ENCODE data around the gene FBH1. TPM values are rescaled to one million over a fixed set of nuclear protein-coding genes. Genes with fewer than 3 reads are reported as not detected.

FBH1 gene
- total RNA-seq, 1 donor from 2014 or later = 37.7 TPM

DNA sequence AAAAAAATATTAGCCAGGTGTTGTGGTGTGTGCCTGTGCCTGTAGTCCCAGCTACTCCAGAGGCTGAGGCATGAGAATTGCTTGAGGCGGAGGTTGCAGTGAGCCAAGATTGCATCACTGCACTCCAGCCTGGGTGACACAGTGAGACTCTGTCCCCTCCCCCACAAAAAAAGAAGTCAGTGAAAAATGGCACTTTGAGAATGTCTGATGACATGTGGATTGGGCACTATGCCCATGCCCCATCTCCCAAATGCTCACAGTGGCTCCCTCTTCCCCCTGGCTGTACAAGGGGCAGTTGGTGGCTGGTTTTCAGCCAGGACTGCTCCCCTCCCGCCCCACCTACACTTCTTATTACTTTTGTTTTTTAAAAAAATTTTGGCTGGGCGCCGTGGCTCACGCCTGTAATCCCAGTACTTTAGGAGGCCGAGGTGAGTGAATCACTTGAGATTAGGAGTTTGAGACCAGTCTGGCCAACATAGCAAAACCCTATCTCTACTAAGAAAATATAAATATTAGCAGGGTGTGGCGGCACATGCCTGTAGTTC, 61.2 kb downstream of the FBH1 start:
- Histone ChIP-seq H3K4me3 (no peak overlapping the region), H3K36me3 (no peaks in the 10 kb centered on the region), H4K20me1 (ENCODE audit: low read depth) (no peaks in the 10 kb centered on the region), H3K9ac (no peak overlapping the region), H3K27ac (no peak overlapping the region), H3K27me3 (no peaks in the 10 kb centered on the region), H3K9me3 (ENCODE audit: low read depth) (no peaks in the 10 kb centered on the region), H3K79me2 (ENCODE audit: low read depth) (no peaks in the 10 kb centered on the region), H3K4me2 (no peak overlapping the region), H3K4me1 (peaks cover 4% of the 10 kb centered on the region), H3F3A (ENCODE audit: low read depth) (no peaks in the 10 kb centered on the region), H2AFZ (replicated peaks) (no peak overlapping the region)
- no peak for DNase-seq (ENCODE audit: low spot score)
- Mint-ChIP-seq H3K9me3 (no peaks in the 10 kb centered on the region), H3K4me3 (no peak overlapping the region), H3K4me1 (peaks cover 9% of the 10 kb centered on the region), H3K36me3 (no peaks in the 10 kb centered on the region), H3K27ac (no peak overlapping the region), H3K27me3 (ENCODE audit: insufficient read depth, low read depth) (peaks cover 8% of the 10 kb centered on the region)
- TF ChIP-seq EZH2phosphoT487 (IDR thresholded peaks at IDR 0.05) = no peak
- no peak for TF ChIP-seq EZH2 (IDR thresholded peaks at IDR 0.05)
- TF ChIP-seq, protein P1, sequence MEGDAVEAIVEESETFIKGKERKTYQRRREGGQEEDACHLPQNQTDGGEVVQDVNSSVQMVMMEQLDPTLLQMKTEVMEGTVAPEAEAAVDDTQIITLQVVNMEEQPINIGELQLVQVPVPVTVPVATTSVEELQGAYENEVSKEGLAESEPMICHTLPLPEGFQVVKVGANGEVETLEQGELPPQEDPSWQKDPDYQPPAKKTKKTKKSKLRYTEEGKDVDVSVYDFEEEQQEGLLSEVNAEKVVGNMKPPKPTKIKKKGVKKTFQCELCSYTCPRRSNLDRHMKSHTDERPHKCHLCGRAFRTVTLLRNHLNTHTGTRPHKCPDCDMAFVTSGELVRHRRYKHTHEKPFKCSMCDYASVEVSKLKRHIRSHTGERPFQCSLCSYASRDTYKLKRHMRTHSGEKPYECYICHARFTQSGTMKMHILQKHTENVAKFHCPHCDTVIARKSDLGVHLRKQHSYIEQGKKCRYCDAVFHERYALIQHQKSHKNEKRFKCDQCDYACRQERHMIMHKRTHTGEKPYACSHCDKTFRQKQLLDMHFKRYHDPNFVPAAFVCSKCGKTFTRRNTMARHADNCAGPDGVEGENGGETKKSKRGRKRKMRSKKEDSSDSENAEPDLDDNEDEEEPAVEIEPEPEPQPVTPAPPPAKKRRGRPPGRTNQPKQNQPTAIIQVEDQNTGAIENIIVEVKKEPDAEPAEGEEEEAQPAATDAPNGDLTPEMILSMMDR (IDR thresholded peaks at IDR 0.05) = no peak

DNA sequence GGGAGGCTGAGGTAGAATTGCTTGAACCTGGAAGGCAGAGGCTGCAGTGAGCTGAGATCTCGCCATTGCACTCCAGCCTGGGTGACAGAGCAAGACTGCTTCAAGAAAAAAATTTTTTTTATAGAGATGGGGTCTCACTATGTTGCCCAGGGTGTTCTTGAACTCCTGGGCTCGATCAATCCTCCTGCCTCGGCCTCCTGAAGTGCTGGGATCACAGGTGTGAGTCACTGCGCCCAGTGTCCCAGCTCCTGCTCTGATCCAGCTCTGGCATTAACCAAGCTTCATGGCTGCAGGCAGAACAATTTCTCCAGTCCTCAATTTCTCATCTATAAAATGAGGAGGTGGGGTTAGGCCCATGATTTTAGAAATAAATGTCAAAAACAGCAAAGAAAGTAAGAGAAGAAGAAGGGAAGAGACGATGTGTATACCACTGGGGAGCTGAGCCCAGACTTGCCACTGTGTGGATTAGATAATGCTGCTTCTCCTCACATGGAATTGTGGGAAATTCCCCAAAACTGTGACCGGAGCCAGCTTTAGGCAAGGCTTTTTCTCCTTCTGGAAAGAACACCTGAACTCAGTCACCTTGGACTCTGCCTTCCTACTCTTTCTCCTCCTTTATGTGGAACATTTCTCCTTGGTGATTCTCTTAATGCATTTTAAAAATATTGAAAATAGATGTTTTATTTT, 61.8 kb downstream of the FBH1 start:
- no peaks in the 10 kb centered on the region for H3K79me2 ChIP-seq (ENCODE audit: low read depth)
- Mint-ChIP-seq H3K9me3 (no peaks in the 10 kb centered on the region), H3K4me3 (no peak overlapping the region), H3K27ac (no peak overlapping the region), H3K36me3 (no peaks in the 10 kb centered on the region), H3K4me1 (peaks cover 9% of the 10 kb centered on the region), H3K27me3 (ENCODE audit: insufficient read depth, low read depth) (peaks cover 7% of the 10 kb centered on the region)
- H3K9ac ChIP-seq = no peak overlapping the region
- H3K4me3 ChIP-seq = no peak overlapping the region
- no peaks in the 10 kb centered on the region for H4K20me1 ChIP-seq (ENCODE audit: low read depth)
- H3F3A ChIP-seq (ENCODE audit: low read depth) = no peaks in the 10 kb centered on the region
- H3K4me2 ChIP-seq = no peak overlapping the region
- peaks cover 4% of the 10 kb centered on the region for H3K4me1 ChIP-seq
- H3K9me3 ChIP-seq (ENCODE audit: low read depth) = no peaks in the 10 kb centered on the region
- H3K27me3 ChIP-seq = no peaks in the 10 kb centered on the region
- TF ChIP-seq EZH2phosphoT487 (IDR thresholded peaks at IDR 0.05) (no peak), EZH2 (IDR thresholded peaks at IDR 0.05) (no peak)
- TF ChIP-seq, protein P1 (IDR thresholded peaks at IDR 0.05) = no peak
- no peaks in the 10 kb centered on the region for H3K36me3 ChIP-seq
- H3K27ac ChIP-seq = no peak overlapping the region
- no peak overlapping the region for H2AFZ ChIP-seq (replicated peaks)
- no peak for DNase-seq (ENCODE audit: low spot score)

DNA sequence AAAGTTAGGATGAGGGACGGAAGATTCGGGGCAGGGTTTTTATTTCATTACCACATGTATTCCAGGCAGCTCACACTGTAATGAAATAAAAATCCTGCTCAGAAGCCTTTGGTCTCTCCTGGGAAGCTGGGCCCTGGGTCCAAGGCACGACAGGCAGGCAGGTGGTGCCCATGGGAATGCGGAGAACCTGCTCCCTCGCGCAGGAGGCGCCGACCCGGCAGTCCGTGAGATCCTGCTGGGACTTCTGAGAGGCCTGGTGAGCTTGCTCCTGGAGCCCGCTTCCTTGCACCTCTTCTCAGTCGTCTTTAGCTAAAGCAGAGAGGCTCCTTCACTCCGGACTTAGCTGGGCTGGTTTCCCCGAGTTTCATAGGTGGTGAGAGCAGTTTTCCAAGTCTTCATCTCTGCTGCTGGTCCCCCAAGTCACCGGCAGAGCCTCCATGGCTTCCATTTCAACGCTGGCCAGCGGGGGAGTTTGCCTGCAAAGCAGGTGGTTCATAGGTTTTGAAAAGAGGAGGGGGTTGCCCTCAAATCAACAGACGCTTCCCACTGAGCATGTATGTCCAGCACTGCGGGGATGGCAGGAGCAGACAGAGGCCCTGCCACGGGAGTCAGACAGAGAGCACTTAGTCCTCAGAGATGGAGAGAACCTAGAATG, 62.8 kb downstream of the FBH1 start:
- Histone ChIP-seq H3K9me3 (ENCODE audit: low read depth) (no peaks in the 10 kb centered on the region), H3K79me2 (ENCODE audit: low read depth) (no peaks in the 10 kb centered on the region), H3K4me1 (peaks cover 4% of the 10 kb centered on the region), H3K36me3 (no peaks in the 10 kb centered on the region), H3K27me3 (no peaks in the 10 kb centered on the region), H3K4me3 (no peak overlapping the region), H3K27ac (no peak overlapping the region), H3F3A (ENCODE audit: low read depth) (no peaks in the 10 kb centered on the region), H3K9ac (no peak overlapping the region), H4K20me1 (ENCODE audit: low read depth) (no peaks in the 10 kb centered on the region), H2AFZ (replicated peaks) (no peak overlapping the region), H3K4me2 (no peak overlapping the region)
- H3K27me3 Mint-ChIP-seq (ENCODE audit: insufficient read depth, low read depth) = peaks cover 9% of the 10 kb centered on the region
- no peaks in the 10 kb centered on the region for H3K36me3 Mint-ChIP-seq
- no peak overlapping the region for H3K4me3 Mint-ChIP-seq
- H3K4me1 Mint-ChIP-seq = peaks cover 9% of the 10 kb centered on the region
- no peak overlapping the region for H3K27ac Mint-ChIP-seq
- no peak for DNase-seq (ENCODE audit: low spot score)
- TF ChIP-seq, protein P1 (IDR thresholded peaks at IDR 0.05) = no peak
- no peak for TF ChIP-seq EZH2phosphoT487 (IDR thresholded peaks at IDR 0.05)
- no peak for TF ChIP-seq EZH2 (IDR thresholded peaks at IDR 0.05)
- no peaks in the 10 kb centered on the region for H3K9me3 Mint-ChIP-seq

Measured in neural progenitor cell (in vitro differentiated cells).